PC-3 (cell line): ENCODE measurements around the gene HOXB1.

Experiments
- CTCF ChIP-seq: fragments of 300-600 bp; sonication (generic); conservative IDR thresholded peaks from 2 replicates; pipeline ENCODE4 v1.5.1; 2017; ENCODE audit warnings: antibody characterized with exemption, low read depth, mild to moderate bottlenecking, low read length
- EZH2 ChIP-seq: fragments of 300-600 bp; sonication (generic); IDR thresholded peaks from one replicate; pipeline ENCODE4 v1.6.1; 2017; ENCODE audit warnings: antibody characterized with exemption, mild to moderate bottlenecking, low read length; ENCODE audit not compliant: unreplicated experiment
- EZH2phosphoT487 ChIP-seq: fragments of 300-600 bp; sonication (generic); IDR thresholded peaks from 2 replicates; pipeline ENCODE4 v1.6.1; 2018; ENCODE audit warnings: mild to moderate bottlenecking, antibody characterized with exemption, low read length, borderline replicate concordance

- TF ChIP-seq CTCF (no peak), EZH2phosphoT487 (no peak), EZH2 (no peak)
Measured at GRCh38 chr17:48567646-48568354, 37.0 kb upstream of the HOXB1 start.
